GM19193 (cell line): ENCODE data around the gene ICAM1.
A peak's percentile ranks its signal among the peaks of the same experiment; 100 is the strongest.

Source experiments
- POLR2A ChIP-seq: IDR thresholded peaks from 4 replicates; pipeline ENCODE4 v1.6.1; 2011; ENCODE audit not compliant: insufficient read depth, insufficient read length; ENCODE audit errors: extremely low read depth

Gene ICAM1, protein sequence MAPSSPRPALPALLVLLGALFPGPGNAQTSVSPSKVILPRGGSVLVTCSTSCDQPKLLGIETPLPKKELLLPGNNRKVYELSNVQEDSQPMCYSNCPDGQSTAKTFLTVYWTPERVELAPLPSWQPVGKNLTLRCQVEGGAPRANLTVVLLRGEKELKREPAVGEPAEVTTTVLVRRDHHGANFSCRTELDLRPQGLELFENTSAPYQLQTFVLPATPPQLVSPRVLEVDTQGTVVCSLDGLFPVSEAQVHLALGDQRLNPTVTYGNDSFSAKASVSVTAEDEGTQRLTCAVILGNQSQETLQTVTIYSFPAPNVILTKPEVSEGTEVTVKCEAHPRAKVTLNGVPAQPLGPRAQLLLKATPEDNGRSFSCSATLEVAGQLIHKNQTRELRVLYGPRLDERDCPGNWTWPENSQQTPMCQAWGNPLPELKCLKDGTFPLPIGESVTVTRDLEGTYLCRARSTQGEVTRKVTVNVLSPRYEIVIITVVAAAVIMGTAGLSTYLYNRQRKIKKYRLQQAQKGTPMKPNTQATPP

DNA sequence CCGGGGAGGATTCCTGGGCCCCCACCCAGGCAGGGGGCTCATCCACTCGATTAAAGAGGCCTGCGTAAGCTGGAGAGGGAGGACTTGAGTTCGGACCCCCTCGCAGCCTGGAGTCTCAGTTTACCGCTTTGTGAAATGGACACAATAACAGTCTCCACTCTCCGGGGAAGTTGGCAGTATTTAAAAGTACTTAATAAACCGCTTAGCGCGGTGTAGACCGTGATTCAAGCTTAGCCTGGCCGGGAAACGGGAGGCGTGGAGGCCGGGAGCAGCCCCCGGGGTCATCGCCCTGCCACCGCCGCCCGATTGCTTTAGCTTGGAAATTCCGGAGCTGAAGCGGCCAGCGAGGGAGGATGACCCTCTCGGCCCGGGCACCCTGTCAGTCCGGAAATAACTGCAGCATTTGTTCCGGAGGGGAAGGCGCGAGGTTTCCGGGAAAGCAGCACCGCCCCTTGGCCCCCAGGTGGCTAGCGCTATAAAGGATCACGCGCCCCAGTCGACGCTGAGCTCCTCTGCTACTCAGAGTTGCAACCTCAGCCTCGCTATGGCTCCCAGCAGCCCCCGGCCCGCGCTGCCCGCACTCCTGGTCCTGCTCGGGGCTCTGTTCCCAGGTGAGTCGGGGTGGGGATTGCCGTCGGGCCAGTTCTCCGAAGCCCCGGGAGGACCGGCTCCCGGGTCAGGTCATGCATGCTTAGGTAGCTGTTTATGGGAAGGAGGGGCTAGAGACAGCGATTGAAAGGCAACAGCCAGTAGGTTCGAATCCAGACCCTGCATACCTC lies at the start of gene ICAM1:
Gene ICAM1 (plus strand): TSS at position 505 of the 779 bp plus-strand sequence. CDS start 40 bp downstream, at position 545.
- TF ChIP-seq POLR2A: peak; percentile 99

DNA sequence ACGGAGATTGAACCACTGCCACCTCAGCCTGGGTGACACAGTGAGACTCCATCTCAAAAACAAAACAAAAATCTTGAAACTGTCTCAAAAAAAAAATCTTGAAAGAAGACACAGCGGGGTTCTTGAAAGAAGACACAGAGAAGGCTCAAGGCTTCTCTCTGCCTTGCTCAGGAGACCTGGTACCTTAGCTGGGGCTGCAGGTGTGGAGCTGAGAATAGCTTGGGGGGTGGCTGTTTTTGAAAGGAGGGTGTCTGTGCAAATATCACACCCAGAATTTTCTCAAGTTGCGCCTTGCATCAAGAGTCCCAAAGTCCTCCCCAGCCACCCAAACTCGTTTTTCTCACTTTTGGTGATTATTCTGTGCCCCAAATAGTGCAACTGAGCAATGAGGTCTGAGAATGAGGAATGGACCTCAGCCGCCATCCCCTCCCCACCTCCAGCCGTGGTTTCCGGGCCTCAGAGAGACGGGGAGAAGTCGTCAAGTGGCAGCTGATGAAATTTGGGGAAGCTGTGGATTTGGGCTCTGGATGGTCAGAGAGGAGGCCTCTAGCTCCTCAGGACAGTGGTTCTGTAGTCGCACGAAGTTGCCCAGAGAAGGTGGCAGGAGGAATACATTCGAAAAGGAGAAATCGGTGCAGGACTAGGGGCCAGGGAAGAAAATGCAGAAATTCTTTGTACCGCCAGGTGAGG lies 48.6 kb upstream of the ICAM1 start:
- no peak for TF ChIP-seq POLR2A

DNA sequence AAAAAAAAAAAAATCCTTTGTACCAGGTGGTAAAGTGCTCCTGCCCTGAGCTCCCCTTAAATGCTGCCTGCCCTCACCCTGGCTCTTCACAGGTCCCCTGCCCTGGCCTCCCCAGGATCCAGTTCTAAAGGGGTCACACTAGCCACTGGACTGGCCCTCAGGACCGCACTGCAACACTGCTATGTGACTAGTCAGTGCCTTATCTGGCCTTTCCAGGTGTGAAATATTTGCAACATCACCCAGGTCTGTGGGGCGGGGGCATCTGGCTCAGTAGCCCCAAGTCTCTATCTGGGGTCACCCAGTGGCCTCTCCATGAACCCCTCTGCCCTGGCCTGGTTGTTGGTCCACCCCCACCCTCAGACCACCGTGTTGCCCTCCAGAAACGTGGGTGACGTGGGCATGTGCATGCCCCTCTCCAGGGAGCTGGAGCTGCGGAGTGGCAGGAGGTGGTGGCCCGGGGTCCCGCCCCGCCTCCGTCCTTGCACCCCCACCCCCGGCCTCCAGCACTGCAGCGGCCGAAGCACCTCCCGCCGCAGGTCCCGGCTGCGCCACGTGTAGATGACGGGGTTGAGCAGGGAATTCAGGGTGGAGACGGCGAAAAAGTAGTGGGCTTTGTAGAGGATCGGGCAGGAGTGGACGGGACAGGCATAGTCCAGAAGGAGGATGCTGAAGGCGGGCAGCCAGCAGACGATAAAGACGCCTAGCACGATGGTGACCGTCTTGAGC lies 47.3 kb upstream of the ICAM1 start:
- TF ChIP-seq POLR2A: no peak

DNA sequence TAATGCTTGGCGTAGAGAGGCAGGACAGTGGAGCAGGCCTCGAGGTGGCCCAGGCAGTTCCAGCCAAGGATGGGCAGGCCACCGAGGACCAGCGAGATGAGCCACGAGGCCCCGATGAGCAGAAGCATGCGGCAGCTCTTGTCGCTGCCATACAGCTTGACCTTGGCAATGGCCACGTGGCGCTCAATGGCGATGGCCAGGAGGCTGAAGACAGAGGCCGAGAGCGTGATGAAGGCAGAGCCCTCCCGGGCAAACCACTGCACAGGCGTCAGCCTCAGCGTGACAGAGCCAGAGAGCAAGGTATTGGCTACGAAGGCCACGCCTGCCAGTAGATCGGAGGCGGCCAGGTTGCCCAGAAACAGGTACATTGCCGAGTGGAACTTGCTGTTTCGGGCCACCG lies 46.6 kb upstream of the ICAM1 start:
- TF ChIP-seq POLR2A: no peak

DNA sequence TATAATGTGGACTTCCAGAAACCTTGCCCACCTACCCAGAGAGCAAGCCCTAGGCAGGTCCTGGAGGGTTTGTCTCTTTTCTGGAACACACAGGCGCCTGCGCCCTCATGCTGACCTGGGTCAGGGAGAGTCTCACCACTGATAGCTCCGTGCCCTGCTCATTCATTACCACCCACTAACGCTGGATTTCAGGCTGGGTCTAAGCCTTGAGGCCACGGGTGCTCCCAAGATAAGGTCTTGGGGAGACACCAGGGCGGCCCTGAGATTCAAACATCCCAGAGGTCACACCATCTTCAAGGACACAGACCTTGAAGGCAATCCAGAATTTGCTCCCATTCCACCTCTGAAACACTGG lies 44.9 kb upstream of the ICAM1 start:
- no peak for TF ChIP-seq POLR2A

DNA sequence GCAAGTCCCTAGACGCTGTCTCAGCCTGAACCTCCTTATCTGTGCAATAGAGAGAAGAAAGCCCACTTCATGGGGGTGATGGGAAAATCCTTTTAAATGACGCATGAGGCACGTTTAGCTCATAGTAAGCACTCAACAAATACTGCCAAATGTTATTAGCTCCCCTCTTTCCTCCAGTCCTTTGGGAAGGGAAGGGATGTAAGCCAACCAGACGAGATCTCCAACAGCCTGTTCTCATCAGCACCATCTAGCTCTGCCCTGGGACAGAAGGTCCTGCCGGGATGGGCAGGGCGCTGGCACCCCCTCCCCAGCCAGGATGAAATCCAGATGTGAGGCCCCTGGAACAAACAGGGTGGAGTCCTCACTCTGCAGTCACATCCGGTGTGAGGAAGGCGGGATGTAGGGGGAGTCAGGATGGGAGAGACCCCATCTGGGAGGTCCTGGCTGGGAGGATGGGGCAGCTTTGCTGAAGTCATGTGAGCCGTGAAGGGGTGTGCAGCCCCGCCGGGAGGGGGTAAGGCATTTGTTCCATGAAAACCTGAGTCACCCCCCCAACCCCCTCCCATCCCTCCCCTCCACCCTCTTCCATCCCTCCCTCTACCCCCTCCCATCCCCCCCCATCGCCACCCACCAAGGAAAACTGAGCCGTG lies 44.4 kb upstream of the ICAM1 start:
- TF ChIP-seq POLR2A: no peak

DNA sequence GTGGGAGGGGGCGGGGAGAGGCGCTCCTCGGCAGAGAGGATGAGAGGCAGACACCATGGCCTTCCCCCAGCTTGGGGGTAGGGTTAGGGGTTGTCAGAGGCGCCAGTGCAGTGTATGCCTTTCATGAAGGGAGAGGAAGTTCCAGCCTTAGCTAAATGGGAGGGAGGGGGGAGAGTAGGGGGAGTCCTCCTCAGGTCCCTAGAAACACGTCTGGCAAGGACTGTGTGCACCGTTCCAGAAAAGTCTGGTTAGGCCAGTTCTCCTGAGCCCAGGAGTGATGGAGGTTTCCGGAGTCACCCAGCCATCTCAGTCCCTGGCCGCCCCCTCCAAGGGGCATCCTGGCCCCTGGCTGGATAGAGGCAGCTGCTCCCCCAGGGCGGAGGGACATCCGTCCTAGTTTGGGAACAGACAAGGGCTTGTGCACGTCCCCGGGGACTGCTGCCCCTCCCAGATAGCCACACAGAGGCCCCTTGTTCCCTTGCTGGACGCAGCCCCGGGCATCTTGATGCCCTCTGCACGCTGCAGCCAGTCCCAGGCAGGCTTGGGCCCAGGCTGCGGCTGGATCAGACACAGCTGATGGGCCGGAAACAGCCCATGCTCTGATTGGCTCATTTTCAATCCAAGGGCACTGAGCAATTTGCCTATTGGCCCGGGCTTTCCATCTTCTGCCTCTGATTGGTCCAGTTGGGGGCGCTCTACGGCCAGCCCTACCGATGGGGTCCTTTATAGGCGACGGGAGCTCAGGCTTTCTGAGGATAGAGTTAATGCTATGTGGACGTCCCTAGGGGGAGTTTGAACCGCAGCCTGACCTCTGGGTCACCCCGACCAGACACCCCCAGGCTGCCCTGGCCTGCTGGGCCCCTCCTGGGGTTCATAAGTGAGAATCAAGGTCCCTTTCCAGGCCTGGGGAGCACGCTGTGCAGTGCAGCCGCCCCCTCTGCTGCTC lies 43.6 kb upstream of the ICAM1 start:
- no peak for TF ChIP-seq POLR2A

DNA sequence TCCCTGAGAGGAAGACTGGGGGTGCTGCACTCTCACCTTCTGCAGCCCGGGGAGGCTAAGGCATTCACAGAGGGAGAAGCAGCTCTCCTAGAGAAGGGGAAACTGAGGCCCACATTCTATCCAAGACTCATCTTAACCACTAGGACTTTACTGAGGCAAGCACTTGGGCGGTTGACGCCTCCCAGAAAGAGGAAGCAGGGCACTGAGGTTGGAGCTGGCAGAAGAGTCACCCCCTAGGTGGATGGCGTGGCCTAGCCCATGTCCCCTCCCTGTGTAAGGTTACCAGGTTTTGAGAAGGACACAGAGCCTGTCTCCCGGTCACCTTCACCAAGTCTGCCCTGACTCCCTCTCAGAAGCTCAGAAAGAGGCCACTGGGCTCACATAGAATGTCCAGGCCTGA lies 42.5 kb upstream of the ICAM1 start:
- no peak for TF ChIP-seq POLR2A

DNA sequence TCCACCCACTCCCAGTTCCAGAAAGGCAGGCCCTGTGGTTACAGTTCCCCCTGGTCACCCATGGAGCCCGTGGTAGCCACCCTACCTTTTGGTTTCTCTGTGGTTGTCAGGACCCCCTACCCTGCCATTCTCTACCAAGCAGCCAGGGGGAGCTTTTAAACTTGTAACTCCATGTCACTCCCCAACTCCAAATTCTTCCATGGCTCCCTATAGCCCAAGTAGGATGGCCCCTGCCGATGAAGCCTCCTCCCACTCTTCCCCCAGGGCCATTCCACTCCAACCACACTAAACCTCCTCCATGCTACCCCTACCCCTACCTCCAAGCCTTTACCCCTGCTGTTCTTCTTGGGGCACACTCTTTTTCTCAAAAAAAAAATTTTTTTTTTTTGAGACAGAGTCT lies 42.0 kb upstream of the ICAM1 start:
- no peak for TF ChIP-seq POLR2A

DNA sequence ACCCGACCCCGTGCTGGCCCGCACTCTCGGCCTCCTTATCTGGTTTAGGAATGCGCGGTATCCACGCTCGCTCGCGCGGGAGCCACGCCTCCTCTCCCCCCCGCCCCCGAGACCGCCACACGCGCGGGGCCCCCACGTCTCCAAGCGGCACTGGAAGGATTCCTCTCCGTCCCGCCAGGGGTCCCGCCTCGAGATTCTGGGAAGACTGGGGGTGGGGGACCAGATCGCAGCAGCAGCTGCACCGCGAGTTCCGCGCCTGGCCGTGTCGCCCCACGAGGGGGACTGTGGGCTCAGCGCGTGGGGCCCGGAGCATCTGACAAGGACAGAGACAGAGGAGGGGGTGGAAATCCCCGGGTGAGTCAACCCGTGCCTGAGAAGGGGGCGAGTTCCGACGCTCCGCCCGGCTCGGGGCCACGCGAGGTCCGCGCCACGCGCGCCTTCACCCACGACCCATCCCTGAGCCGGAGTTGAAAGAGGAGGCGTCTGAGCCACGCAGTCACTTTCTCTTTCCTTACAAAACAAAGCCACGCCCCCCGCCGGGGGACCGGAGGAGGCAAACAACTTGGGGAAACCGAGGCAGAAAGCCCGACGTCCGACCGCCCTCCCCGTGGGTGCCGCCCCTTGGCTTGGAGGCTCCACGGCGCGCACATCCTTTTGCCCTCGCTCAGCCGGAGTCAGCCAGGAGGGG lies 40.6 kb upstream of the ICAM1 start:
- TF ChIP-seq POLR2A: peak; percentile 34

DNA sequence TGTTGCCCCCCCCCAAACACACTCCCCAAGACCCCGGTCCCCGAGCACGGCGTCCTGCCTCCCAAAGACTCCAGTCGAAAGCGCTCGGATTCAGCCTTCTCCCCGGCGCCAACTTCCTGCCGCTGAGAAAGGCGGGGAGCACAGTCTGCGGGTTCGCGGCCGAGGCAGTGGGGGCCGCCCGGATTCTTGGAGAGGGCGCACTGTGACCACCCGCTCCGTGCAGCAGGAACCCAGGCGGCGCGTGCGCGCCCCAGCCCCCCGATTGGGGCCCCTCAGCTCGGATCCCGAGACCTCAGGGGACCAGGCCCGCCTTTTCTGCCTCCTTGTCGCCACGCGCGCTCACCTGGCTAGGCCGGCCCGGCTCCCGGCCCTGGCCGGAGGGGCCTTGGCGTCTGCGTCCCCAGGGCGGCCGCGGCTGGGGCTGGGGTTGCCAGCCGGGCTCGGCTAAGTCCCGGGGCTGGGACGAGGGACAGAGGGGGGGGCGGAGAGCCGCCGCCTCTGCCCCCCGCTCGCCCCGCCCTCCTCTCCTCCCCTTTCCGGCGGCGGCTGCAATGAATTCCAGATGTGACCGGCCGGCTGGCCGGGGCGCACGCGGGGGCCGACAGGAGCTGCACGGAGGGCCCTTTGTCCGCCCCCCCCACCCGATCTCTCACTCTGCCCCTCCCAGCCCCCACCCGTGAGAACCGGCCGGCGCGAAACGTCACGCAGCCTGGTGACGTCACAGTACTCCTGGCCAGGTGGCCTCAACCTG lies 39.9 kb upstream of the ICAM1 start, which contains the start of gene S1PR2:
Gene S1PR2 (minus strand): TSS at position 471 of the 751 bp plus-strand sequence. CDS start 6,426 bp downstream, outside the sequence.
- TF ChIP-seq POLR2A: peak; percentile 66

DNA sequence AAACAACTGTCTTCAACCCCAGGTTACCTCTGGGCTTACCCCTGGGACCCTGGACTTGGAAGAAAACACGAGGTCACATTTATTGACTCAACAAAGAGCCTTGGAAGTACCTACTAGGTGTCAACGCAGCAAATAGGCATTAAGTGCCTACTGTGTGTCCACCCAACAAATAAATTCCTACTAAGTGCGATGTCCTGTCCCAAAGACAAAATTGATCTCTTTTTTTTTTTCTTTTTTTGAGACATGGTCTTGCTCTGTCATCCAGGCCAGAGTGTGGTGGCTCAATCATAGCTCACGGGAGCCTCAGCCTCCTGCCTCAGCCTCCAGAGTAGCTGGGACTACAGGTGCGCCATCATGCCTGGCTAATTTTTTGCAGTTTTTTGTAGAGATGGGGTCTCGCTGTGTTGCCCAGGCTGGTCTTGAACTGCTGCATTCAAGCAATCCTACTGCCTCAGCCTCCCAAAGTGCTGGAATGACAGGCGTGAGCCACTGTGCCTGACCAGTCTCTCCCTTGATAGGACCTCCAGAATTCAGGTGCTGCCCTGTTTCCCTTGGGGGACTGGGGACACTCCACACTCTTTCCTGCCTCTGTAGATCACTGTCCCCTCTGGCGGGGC lies 39.2 kb upstream of the ICAM1 start:
- TF ChIP-seq POLR2A: no peak

DNA sequence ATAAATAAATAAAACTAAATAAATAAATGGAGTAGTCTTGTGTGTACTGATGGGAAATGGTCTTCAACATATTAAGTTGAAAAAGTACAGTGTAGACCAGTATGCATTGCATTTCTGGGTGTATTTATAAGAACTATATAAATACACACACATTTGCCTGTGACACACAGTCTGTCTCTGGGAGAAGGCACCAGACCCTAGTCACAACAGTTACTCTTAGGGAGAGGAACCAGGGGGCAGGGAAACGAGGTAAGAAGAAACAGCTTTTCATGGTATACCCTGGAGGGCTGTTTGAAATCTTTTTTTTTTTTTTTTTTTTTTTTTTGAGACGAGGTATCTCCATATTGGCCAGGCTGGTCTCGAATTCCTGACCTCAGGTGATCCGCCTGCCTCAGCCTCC lies 37.0 kb upstream of the ICAM1 start:
- no peak for TF ChIP-seq POLR2A
